Measurements from ENCODE around the gene TBC1D2B.
"Not testable (repeated sequence)": the region's sequence is repeated elsewhere in the genome, so short reads cannot be mapped to it uniquely, and the experiment has no call there.

Gene TBC1D2B

GRCh38 chr15:78003539-78004008 lies 73.9 kb downstream of the TBC1D2B start:
- no peak for DNase-seq (ENCODE audit: low read depth in 3 of 3)

GRCh38 chr15:78002996-78003395 lies 74.5 kb downstream of the TBC1D2B start:
- DNase-seq (ENCODE audit: low read depth in 3 of 3) = no peak

DNA sequence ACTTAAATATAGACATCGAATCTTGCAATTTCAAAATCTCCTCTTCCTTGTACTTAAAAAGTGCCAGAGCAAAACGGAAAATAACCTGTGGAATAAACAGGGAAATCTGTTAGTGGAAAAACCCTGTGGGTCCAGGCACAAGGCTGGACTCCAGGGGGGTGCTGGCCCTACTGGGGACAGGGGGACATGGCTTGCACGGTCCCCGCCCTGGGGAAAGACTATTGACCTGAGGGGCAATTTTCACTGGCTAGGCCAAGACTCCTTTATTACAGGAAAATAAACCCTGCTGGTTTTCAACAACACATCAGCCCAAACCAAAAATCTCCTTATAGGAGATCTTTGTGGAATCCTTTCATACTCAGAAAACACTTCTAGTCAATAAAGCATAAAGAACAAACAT lies 75.9 kb downstream of the TBC1D2B start:
- DNase-seq (ENCODE audit: low read depth in 3 of 3) = no peak

- no peak for DNase-seq (ENCODE audit: low read depth in 3 of 3)
Observed at GRCh38 chr15:78000927-78001249, 76.6 kb downstream of the TBC1D2B start.

GRCh38 chr15:78000091-78000926 lies 77.2 kb downstream of the TBC1D2B start:
- peak; percentile 61 to 67 (median 63) for DNase-seq (ENCODE audit: low read depth in 3 of 3)

- DNase-seq (ENCODE audit: low read depth in 3 of 3) = no peak
Observed at GRCh38 chr15:77999486-77999885, 78.0 kb downstream of the TBC1D2B start.

GRCh38 chr15:77998592-77998991 lies 78.9 kb downstream of the TBC1D2B start:
- no peak for DNase-seq (ENCODE audit: low read depth in 3 of 3)

DNA sequence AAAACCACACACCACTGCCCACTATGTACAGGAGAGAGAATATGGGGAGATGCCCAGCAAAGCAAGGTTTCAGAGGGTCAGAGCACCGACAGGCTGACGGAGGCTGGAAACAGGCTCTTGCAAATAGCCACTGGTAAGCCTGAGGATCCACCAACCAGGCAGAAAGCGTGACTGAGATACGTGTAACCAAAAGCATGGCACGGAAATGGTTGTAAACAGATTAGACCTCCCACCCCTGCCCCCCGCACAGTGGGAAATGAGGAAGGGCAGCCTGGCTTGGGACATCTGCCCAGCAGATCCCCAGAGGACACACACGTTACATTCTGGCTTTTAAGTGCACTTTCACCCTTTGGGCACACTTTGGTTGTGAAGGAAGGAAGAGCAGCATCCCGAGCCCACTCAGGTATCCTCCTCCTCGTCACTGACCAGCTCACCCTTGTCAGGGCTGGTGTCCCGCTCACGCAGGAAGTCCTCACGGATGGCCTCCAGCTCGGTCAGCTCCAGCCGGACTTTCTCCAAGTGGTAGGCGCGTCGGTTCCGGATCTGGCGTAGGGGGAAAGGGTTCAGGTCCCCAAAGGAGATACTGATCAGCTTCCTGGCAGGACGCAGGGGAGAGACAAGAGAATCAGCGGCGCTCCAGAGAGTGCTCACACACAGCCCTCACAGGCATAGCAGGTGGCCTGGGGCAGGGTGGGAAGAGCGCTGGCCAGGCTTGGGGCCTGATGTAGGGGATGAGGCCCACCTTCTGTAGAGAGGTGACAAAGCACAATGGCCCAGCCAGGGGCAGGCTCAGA lies 79.6 kb downstream of the TBC1D2B start:
- DNase-seq (ENCODE audit: low read depth in 3 of 3) = not testable (repeated sequence)

- DNase-seq (ENCODE audit: low read depth in 3 of 3) = not testable (repeated sequence)
Observed at GRCh38 chr15:77997221-77997620, 80.3 kb downstream of the TBC1D2B start.

DNA sequence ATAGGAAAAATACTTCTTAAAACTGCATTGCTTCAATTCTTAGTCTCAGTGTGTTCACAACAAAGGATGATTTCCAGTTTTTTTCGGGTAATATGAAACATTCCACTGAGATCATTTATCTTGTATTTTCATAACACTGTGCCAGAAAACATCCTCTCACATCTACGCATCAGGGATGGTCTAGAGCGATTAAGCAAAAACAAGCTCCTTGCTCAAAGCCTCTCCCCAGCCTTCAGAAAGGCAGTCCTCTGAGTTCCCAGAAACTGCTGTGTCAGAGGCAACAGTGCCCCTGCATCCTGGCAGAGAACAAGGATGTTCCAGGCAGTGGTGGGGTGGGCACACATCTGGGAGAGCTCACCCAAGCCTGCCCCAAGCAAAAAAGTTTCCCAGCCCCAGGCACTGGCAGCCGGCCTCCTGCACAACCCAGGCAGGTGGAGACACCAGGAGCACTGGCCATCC lies 80.8 kb downstream of the TBC1D2B start:
- not testable (repeated sequence) for DNase-seq (ENCODE audit: low read depth in 3 of 3)

DNA sequence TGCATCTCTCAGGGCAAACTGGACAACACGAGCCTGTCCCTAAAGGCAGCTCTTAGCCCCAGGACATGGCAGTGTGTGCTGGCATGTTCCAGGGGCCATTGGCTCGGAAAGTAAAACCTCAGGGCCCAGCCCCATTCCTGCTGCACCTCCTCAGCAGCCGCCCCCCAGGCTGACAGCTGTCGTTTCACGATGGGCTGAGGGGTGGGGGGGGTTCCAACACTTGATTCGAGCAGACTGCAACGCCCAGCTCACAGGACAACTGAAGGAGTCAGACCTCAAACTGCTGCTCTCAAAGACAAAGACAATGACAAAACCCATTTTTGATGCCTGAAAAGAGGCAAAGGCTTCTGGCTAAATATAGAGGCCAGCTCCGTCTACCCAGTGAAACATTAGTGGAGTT lies 81.3 kb downstream of the TBC1D2B start:
- not testable (repeated sequence) for DNase-seq (ENCODE audit: low read depth in 3 of 3)

DNA sequence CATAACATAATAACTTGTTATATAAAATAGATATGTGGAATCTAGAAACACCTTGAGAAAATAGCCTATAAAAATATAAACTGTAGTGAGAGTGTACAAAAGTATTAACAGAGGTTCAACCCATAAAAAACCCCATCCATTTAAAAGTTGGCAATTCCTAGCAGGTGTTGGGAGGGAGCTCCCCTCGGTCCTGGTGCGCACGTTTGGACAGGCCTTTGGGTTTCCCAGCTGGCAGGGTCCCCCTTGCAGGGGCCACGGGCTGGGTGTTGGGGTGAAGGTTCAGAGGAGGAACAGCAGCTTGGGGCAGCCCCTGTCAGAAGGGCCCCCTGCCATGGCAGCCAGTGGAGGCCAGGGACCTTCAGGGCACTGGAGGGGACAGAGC lies 82.0 kb downstream of the TBC1D2B start:
- not testable (repeated sequence) for DNase-seq (ENCODE audit: low read depth in 3 of 3)

DNA sequence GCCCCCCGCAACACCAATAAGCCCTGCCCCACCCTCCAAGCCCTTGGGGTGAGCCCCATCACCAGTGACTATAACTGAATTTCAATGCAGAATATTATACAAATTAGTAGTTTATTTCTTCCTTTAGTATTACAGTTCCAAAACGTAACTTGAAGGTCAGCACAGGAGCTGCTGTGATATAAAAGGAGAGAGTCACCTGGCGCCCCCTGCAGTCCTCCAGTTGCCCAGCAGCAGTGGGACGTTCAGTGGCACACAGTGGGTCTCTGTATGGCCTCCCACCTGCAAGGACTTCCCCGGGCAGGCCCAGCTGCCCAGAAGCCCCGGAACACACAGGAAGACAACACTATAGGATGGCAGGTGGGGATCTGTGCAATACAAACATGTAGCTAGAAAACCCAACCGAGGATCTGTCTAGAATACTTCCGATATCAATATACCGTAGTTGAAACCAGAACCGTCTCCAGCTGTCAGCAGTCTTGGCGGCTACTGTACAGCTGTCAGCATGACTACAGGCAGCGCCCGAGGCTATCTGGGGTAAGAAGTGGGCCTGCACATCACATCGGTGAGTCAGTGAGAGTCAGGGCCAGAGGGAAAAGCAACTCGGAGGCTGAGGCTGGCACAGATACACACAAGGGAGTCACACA lies 82.5 kb downstream of the TBC1D2B start:
- not testable (repeated sequence) for DNase-seq (ENCODE audit: low read depth in 3 of 3)

- not testable (repeated sequence) for DNase-seq (ENCODE audit: low read depth in 3 of 3)
Observed at GRCh38 chr15:77993970-77994693, 83.4 kb downstream of the TBC1D2B start.

GRCh38 chr15:77993374-77993911 lies 84.1 kb downstream of the TBC1D2B start:
- no peak for DNase-seq (ENCODE audit: low read depth in 3 of 3)

- DNase-seq (ENCODE audit: low read depth in 3 of 3) = no peak
Observed at GRCh38 chr15:77992356-77993222, 84.9 kb downstream of the TBC1D2B start.

GRCh38 chr15:77991658-77992201 lies 85.8 kb downstream of the TBC1D2B start:
- not testable (repeated sequence) for DNase-seq (ENCODE audit: low read depth in 3 of 3)

DNA sequence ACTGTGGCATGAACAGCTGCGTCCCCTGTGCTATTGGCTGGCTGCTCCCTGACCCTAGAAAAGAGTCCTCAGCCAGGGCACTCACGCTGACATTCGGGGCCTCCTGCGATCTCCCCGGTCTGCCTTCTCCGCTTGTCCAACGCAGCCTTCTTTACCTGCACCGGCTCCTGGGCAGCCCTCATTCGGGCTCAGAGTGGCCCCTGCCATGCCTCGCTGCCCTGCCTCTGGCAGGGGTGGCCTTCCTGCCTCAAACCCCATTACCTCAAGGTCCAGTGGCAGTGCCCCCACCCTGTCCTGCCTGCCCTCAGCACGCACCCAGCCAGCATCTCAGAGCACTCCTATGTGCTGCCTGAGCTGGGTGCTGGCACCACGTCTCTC lies 86.5 kb downstream of the TBC1D2B start:
- DNase-seq (ENCODE audit: low read depth in 3 of 3) = no peak

GRCh38 chr15:77989296-77990143 lies 88.0 kb downstream of the TBC1D2B start:
- no peak for DNase-seq (ENCODE audit: low read depth in 3 of 3)
